B cell (primary cell): Measurements from ENCODE around the gene ERCC1. TPM values are rescaled to one million over a fixed set of nuclear protein-coding genes. Genes with fewer than 3 reads are reported as not detected.

Experiments
- ATAC-seq: fragments of 200-7000 bp; cut with Tn5 transposase; one replicate; pipeline ENCODE4 v1.10.0; 2021; ENCODE audit warnings: low read depth, mild to moderate bottlenecking, moderate number of reproducible peaks, moderate library complexity
- CTCF ChIA-PET: fragments of 350-600 bp; sonication (Branson Sonifier 250); formaldehyde crosslinking; loops from one replicate; lab custom pipeline; 2021; ENCODE audit warnings: antibody characterized with exemption, inconsistent platforms; lab: Charles Lee
- POLR2A ChIA-PET: fragments of 350-600 bp; sonication (Branson Sonifier 250); formaldehyde crosslinking; loops from one replicate; lab custom pipeline; 2021; ENCODE audit warnings: antibody characterized with exemption; lab: Charles Lee
- DNase-seq: peaks from one replicate; pipeline ENCODE4 v3.0.0; 2013
- H2AFZ ChIP-seq: 2 replicates; pipeline ENCODE4 v1.6.1; 2012; ENCODE audit warnings: mild to moderate bottlenecking, low read depth, low read length; ENCODE audit not compliant: insufficient read depth, poor library complexity, severe bottlenecking
- H3K27ac ChIP-seq, 2 donors: 1 replicate in 1 of 2; 2 replicates in 1 of 2; pipeline ENCODE4 v1.5.1; 2012 to 2013; ENCODE audit warnings: low read length in 2 of 2, mild to moderate bottlenecking in 2 of 2, moderate library complexity in 1 of 2
- H3K27me3 ChIP-seq, 4 experiments: fragments of 200-600 bp in 1 of 4; sonication (generic) in 1 of 4; replicated peaks in 1 of 4; 1 replicate in 2 of 4; 2 replicates in 2 of 4; pipeline versions ENCODE4 v1.6.1 to v1.7.0; 2013 to 2016; ENCODE audit warnings: low read length in 3 of 4, mild to moderate bottlenecking in 2 of 4, mixed read lengths in 1 of 4, moderate library complexity in 1 of 4; ENCODE audit not compliant: insufficient read depth in 4 of 4, control insufficient read depth in 3 of 4; ENCODE audit errors: control extremely low read depth in 1 of 4
- H3K36me3 ChIP-seq, 2 experiments: replicated peaks in 1 of 2; 1 replicate in 1 of 2; 2 replicates in 1 of 2; pipeline versions ENCODE4 v1.6.1 to v1.7.1; 2013; ENCODE audit warnings: low read length in 1 of 2; ENCODE audit not compliant: insufficient read depth in 2 of 2, control insufficient read depth in 1 of 2; ENCODE audit errors: control extremely low read depth in 1 of 2, extremely low read depth in 1 of 2
- H3K4me1 ChIP-seq, 2 donors: fragments of 200-600 bp in 1 of 2; sonication (generic) in 1 of 2; 1 replicate in 1 of 2; 2 replicates in 1 of 2; pipeline versions ENCODE4 v1.5.1 to v1.6.1; 2013 to 2017; ENCODE audit warnings: low read length in 2 of 2; ENCODE audit not compliant: control insufficient read depth in 2 of 2, insufficient read depth in 2 of 2
- H3K4me2 ChIP-seq: replicated peaks from 2 replicates; pipeline ENCODE3; 2012; ENCODE audit warnings: mild to moderate bottlenecking, low read depth, low read length; ENCODE audit not compliant: poor library complexity, severe bottlenecking
- H3K4me3 ChIP-seq, 5 experiments: fragments of 200-600 bp in 1 of 5; sonication (generic) in 1 of 5; 1 replicate in 3 of 5; 2 replicates in 2 of 5; pipeline versions ENCODE4 v1.5.1 to v1.7.0; 2011 to 2016; ENCODE audit warnings: low read length in 4 of 5, mild to moderate bottlenecking in 4 of 5, low read depth in 2 of 5, control low read depth in 1 of 5, moderate library complexity in 1 of 5; ENCODE audit not compliant: insufficient read depth in 1 of 5; ENCODE audit errors: control extremely low read depth in 1 of 5, extremely low read depth in 1 of 5
- H3K79me2 ChIP-seq: fragments of 200-600 bp; sonication (generic); one replicate; pipeline ENCODE4 v1.6.0; 2016; ENCODE audit warnings: low read length; ENCODE audit not compliant: control insufficient read depth, insufficient read depth
- H3K9ac ChIP-seq: fragments of 200-600 bp; sonication (generic); 2 replicates; pipeline ENCODE4 v1.6.1; 2017; ENCODE audit warnings: mild to moderate bottlenecking, low read length, moderate library complexity
- H3K9me3 ChIP-seq, 3 donors: one replicate each; pipeline versions ENCODE4 v1.6.1 to v1.7.1; 2013; ENCODE audit warnings: low read length in 2 of 3; ENCODE audit not compliant: control insufficient read depth in 2 of 3, insufficient read depth in 1 of 3; ENCODE audit errors: control extremely low read depth in 1 of 3
- H4K20me1 ChIP-seq: 2 replicates; pipeline ENCODE4 v1.6.0; 2012; ENCODE audit warnings: mild to moderate bottlenecking, low read length; ENCODE audit not compliant: insufficient read depth, control insufficient read depth, poor library complexity, severe bottlenecking
- H3K27ac Mint-ChIP-seq: one replicate; pipeline ENCODE4 v1.8.0; 2021; ENCODE audit warnings: mixed read lengths
- H3K27me3 Mint-ChIP-seq: one replicate; pipeline ENCODE4 v1.8.0; 2021; ENCODE audit warnings: mixed read lengths
- H3K4me1 Mint-ChIP-seq: one replicate; pipeline ENCODE4 v1.8.0; 2021; ENCODE audit warnings: mixed read lengths
- H3K4me3 Mint-ChIP-seq: one replicate; pipeline ENCODE4 v1.8.0; 2021; ENCODE audit warnings: mixed read lengths
- H3K9me3 Mint-ChIP-seq: one replicate; pipeline ENCODE4 v1.8.0; 2022; ENCODE audit warnings: mixed read lengths; ENCODE audit not compliant: insufficient read depth
- CTCF ChIP-seq: fragments of 200-600 bp; IDR thresholded peaks from one replicate; pipeline ENCODE4 v1.8.0; 2022; ENCODE audit warnings: antibody characterized with exemption, mild to moderate bottlenecking
- EZH2 ChIP-seq: IDR thresholded peaks from 2 replicates; pipeline ENCODE4 v1.6.1; 2012; ENCODE audit warnings: borderline replicate concordance, low read depth, mild to moderate bottlenecking, moderate library complexity, low read length; ENCODE audit not compliant: insufficient read depth, poor library complexity, severe bottlenecking
- WGBS: methylation state at CpG from one replicate; pipeline ENCODE4 v1.1.5; 2013; ENCODE audit warnings: missing lambda C conversion rate; ENCODE audit not compliant: insufficient coverage; 5-methylcytosine and 5-hydroxymethylcytosine counted together
- intact Hi-C: fragments of 100-400 bp; cut with micrococcal nuclease; formaldehyde crosslinking; loops from one replicate; pipeline ENCODE4 v1.10.0; 2022
- polyA plus RNA-seq: library from polyadenylated mRNA; depleted of rRNA; stranded (reverse); fragments of >200 nt; gene quantifications from 2 replicates; pipeline ENCODE4 v1.2.3, GENCODE V29; 2012
- total RNA-seq, 2 donors: library from RNA; stranded (reverse); fragments of 120-200 nt in 1 of 2; gene quantifications; 1 replicate in 1 of 2; 2 replicates in 1 of 2; pipeline versions ENCODE4 v1.2.3 to v1.2.4, GENCODE V29; 2013 to 2022

ERCC1 gene
- total and polyA plus RNA-seq, 2 donors (not counting 1 experiment from before 2014, with no cell fraction given) = 75.7 to 81.9 TPM

- peaks cover 34 to 43% of the 10 kb centered on the region in 2 donors for H3K4me1 ChIP-seq
- peak within 1 kb of the TSS; percentile 72 to 97 (median 80) for H3K4me3 ChIP-seq
- DNase-seq = peak; percentile 92
- Mint-ChIP-seq H3K27me3 (peaks cover 13% of the 10 kb centered on the region), H3K4me1 (peaks cover 46% of the 10 kb centered on the region), H3K27ac (peak within 1 kb of the TSS; percentile 92), H3K9me3 (no peaks in the 10 kb centered on the region), H3K4me3 (peak within 1 kb of the TSS; percentile 93)
- peaks cover 0 to 30% (median 17%) of the 10 kb centered on the region in 4 experiments for H3K27me3 ChIP-seq
- intact Hi-C loops = loop anchor here (1.0 to 10.0 kb wide), 11 partner anchors 13 to 588 kb away; partner anchors contain the start of genes CCDC61, ERCC1, ERCC2 and FBXO46
- CTCF ChIA-PET = interaction anchor here (0.6 to 1.3 kb wide), 5 partner anchors 33 to 78 kb away, joined by 3 to 8 read pairs (median 5); no protein-coding TSS in a partner anchor
- TF ChIP-seq EZH2 (no peak), CTCF (no peak)
- peak; percentile 72 for ATAC-seq
- H3K27ac ChIP-seq = peak within 1 kb of the TSS; percentile 81 to 92
- peaks cover 28% of the 10 kb centered on the region for H4K20me1 ChIP-seq
- H3K36me3 ChIP-seq = no peaks in the 10 kb centered on the region
- POLR2A ChIA-PET = interaction anchor here (1.0 kb wide), 1 partner anchor 73 kb away, joined by 4 read pairs; no protein-coding TSS in a partner anchor
- peaks cover 31% of the 10 kb centered on the region for H3K79me2 ChIP-seq
- WGBS = under 1% methylated on average over 50 of the region's 51 CpGs
- H3K9me3 ChIP-seq = peaks cover 0 to 12% (median 0%) of the 10 kb centered on the region in 3 donors
- peak within 1 kb of the TSS; percentile 96 for H2AFZ ChIP-seq
- peak within 1 kb of the TSS; percentile 86 for H3K9ac ChIP-seq
- H3K4me2 ChIP-seq = peak within 1 kb of the TSS; percentile 100
These were observed 17.3 kb downstream of the ERCC1 start, which contains the start of gene POLR1G for GRCh38 chr19:45406226-45407090. Gene POLR1G, plus strand, starts transcription at chr19:45406644. Its CDS starts 53 bp downstream, at chr19:45406697.
